Amniotic epithelial cell (primary cell): ENCODE results near the gene BEX3.
"Not testable (repeated sequence)": the region's sequence is repeated elsewhere in the genome, so short reads cannot be mapped to it uniquely, and the experiment has no call there.

ENCODE experiments used
- DNase-seq: peaks from one replicate; pipeline ENCODE4 v3.0.0-alpha.2; 2010; ENCODE audit warnings: low read depth

The BEX3 gene

DNA sequence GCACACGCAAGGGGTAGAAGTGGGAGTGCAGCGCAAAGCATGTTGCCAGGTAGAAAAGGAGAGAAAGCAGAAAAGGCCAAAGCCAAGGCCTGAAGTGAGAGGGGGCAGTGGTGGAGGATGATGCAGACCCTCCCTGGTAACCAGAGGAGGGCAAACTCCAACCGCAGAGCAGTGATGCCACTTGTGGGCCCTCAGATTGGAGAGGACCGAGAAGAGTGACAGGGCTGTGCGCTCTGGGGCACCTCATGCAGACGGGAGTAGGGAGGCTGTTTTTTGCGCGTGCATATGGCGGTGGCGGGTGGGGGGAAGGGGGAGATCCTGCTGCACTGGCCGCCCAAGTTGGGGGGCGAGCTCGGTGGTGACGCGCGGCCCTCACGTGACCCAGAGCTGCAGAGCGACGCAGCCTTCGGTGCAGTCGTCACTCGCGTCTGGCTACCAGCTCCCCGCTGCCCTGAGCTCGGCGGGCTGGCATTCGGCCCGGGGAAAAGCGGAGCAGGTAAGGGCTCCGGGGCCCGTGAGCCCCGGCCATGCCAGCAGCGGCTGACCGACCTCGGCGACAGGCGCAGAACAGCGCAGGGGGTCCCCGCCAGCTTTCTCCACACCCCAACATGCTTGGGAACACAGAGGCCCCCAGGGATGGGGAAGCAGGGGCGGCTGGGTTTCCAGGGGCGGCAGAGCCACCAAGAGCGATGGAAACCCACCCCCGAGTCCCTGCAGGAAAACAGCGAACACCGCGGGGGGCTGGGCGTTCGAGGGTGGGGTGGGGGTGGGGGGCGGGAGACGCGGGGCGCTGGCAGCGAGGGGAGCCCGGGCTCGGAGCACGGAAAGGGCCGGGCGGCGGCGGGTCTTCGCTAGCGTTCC lies at the start of gene BEX3:
Gene BEX3, plus strand, starts transcription at position 421 of the 861 bp plus-strand sequence. CDS start 984 bp downstream, outside the sequence.
- no peak for DNase-seq

DNA sequence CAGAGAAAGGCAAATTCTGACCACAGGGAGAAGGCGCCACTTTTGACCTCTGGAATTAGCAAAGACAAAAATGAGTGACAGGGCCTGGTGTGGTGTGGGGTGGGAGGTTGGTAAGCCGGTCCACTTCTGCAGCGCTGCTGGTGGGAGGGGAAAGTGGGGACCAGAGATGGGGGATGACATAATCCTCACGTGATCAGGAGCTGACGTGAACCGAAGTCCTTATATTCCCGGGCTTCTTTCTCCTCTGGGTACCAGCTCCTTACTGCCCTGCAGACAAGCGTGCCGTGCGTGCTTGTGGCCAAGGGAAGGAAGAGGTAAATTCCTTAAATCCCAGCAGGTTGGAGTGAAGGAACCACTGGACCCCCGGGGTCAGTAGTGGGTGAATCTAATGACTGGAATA lies 46.3 kb upstream of the BEX3 start, which contains the start of gene TCEAL7:
Gene TCEAL7, plus strand, starts transcription at position 249 of the 400 bp plus-strand sequence. CDS start 1,165 bp downstream, outside the sequence.
- peak; percentile 32 for DNase-seq

DNA sequence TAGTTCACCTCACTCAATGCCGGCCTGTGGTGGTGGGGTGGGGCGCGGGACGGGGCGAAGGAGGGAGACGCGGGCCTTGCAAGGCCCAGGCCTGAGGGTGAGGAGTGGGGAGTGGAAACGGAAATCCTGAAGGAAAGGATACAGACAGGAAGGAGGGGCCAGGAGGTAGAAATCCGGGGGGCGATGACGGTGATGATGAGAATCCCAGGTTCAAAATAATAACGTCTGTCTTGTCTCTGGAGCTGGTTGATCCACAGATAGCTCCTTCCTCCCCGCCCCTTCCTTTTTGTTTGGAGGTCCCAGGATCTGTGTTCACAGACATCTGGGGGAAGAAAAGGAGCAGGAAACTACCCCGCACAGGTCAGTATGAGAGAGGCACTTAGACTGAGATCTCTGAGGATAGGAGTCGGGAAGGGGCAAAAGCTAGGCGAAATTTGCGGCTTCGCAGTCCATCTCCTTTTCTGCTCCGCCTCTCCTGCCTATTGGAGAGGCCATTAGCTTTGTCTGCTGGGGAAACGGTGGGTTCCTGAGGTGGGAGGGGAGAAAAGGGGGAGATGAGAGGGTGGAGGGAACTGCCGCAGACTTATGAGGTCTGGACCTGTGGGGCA lies 45.6 kb upstream of the BEX3 start:
- no peak for DNase-seq

DNA sequence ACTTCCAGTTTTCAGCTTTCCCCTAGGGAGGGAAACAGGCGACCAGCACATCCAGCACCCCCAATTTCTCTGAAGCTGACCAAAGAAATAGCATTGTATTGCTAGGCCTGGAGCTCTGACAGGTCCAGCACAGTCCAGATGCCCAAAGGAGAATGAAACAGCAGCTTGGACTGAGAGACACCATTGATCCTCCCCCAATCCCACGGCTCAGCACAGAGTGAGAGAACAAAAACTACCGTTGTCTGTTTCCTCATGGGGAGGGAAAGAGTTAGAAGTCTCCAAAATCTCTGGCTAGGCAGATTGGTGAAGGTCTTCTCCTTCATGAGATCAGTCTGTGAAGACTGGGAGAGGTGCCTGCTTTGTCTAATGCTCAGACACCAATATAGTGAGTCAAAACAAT lies 37.7 kb upstream of the BEX3 start:
- DNase-seq: no peak

DNA sequence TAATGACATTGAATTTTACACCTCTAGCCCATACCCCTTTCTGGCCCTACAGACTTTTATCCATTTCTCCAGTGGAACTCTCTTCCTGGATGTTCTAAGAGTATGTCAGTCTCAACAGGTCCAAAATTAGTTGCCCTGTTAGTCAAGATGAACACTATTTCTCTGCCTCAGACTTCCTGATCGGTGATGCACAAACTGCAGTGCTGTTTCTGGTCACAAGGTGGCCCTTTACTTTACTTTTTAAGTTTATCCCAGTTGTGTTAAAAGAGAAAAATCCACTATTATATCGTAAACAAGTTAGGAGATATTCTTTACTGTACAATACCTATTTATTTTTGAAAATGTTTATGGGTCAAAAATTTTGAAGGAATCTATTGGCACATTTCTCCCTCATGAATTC lies 33.2 kb upstream of the BEX3 start:
- DNase-seq: peak; percentile 40

DNA sequence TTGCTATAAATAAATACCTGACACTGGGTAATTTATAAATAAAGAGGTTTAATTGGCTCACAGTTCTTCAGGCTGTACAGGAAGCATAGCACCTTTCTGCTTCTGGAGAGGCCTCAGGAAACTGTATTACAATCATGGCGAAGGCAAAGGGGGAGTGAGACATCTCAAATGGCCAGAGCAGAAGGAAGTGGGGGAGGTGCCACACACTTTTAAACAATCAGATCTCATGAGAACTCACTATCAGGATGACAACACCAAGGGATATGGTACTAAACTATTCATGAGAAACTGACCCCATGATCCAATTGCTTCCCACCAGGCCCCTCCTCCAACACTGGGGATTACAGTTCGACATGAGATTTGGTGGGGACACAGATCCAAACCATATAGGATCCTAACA lies 31.7 kb upstream of the BEX3 start:
- DNase-seq: no peak

DNA sequence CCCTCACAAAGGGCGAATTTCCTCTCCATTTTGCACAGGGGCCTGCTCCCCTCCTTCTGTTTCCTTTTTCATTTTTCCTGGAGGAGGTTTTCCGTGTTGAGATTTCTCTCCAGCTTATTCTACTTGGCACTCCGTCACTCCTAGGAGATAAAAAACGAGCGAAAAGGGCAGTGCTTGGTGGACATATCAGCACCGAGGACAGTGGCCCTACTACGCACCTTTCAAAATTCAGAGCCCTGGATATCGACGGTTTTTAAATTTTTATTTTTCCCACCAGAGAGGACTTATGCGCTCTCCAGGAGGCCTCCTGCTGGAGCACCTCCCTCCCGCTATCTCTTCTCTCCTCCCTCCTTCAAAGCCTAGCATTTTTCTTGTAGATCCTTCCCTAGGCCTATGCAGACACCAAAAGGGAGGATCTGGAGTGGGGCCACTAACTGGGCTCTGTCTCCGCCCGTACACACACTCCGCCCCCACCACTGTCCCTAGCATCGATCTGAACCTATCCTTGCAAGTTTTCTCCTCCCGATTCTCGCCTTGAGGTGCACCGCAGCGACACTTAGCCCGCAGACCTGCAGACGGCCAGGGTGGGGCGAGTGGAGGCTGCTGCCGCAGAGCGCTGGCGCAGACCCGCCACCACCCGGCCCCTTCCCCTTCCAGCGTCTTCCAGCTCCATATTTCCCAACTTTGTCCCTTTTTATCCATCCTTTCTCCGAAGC lies 28.5 kb upstream of the BEX3 start:
- no peak for DNase-seq

DNA sequence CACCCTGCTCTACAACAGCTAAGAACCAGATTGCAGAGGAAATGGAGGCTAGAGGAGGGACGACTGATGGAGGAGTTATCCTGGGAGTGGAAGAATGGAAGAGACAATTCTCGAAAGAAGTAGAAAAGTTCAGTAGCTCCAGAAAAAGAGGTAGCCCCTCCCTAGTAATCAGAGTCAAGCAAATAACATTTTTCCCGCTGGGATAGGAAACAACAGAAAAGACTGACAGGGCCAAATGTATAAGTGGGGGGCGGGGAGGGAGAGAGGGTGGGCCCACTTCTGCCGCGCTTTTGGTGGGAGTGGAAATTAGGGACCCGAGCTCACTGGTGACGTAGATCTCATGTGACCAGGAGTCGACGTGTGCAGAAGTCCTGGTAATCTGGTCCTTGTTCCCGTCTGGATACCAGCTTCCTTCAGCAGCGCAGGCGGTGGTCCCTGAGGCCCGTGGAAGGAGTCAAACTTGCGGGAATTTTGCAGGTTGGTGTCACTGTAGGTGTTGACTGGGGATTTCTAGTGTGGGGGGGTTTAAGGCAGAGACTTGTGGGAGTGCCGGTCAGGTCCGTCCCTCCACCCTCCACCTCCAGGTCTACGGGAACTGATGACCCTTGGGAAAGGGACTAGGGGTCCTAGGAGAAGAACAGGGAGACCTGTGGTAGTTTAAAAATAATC lies 20.1 kb upstream of the BEX3 start, which contains the start of gene TCEAL9:
Gene TCEAL9, plus strand, starts transcription at position 377 of the 669 bp plus-strand sequence. CDS start 1,179 bp downstream, outside the sequence.
- DNase-seq: peak; percentile 83

DNA sequence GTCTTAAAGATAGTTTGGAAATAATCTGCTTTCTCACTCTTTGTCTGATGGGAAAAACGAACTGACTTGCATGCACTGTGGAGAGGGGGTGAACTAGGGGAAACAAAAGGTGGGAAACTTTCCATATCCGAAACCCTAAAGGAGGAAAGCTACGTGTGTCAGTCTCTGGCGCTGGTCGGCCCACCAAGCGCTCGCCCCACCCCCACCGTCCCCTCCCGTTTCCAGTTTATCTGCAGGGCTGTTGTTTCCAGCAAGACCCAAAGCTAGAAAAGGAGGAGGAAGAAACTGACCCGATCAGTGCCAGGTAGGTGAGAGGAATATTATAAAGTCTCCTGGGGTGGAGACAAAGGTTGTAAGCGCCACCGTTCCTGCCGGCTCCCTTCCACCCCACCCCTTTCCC lies 19.5 kb upstream of the BEX3 start:
- no peak for DNase-seq

DNA sequence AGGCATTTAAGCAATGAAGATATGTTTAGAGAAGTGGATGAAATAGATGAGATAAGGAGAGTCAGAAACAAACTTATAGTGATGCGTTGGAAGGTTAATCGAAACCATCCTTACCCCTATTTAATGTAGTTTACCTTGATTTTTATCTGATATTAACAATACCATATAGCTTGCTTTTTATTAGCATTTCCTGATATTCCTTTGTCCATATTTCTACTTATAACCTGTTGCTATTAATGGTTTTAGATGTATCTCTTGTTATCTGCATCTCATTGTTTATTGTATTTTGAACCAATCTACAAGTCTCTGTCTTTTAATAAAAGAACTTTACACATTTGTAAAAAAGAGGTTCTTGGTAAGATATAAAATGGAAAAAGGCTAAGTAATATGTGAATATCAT lies 18.5 kb upstream of the BEX3 start:
- DNase-seq: no peak

DNA sequence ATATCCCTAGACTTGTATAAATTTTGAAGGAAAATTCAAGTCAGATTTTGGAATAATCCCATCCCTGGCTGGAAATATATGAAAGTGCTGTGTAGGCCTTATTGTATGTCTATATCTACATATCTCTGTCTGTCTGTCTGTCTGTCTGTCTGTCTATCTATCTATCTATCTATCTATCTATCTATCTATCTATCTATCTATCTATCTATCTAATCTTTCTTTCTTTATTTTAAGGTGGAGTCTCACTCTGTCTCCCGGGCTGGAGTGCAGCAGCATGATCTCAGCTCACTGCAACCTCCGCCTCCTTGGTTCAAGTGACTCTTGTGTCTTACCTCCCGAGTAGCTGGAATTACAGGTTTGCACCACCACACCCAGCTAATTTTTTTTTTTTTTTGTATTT lies 16.7 kb upstream of the BEX3 start:
- not testable (repeated sequence) for DNase-seq

DNA sequence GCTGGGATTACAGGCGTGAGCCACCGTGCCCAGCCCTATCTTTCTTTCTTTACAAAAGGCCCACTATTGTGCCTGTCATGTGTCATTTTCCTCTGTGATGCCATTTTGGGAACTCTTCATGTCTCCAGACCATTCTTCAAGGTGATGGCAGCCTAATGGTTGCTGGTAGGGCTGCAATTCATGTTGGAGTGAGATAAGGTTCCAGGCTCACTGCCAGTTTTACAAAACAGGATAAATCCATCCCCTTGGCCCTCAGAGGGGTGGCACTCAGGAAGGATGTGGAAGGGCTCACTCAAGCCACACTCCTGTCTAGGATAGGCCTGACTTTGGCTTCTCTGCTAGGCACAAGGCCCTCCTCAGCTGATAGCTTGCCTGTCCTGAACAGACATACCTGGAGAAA lies 16.2 kb upstream of the BEX3 start:
- peak; percentile 60 for DNase-seq

DNA sequence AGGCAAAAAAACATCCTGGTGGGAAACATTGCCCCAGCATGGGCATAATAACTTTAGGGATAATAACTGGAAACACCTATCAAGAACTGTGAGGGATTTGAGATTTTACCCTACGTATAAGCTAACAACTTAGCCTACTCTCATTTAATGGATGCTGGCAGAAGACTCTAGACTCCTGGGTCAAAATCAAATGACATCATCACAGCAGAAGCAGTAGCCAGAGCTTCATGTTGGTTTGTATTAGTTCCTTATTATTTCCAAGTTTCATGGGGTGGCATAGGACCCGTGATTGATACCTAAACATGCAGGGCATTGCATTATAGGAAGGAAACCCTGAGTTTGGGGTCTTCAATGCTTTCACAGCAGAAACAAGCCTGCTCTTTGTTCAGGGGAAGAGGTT lies 15.4 kb upstream of the BEX3 start:
- no peak for DNase-seq

DNA sequence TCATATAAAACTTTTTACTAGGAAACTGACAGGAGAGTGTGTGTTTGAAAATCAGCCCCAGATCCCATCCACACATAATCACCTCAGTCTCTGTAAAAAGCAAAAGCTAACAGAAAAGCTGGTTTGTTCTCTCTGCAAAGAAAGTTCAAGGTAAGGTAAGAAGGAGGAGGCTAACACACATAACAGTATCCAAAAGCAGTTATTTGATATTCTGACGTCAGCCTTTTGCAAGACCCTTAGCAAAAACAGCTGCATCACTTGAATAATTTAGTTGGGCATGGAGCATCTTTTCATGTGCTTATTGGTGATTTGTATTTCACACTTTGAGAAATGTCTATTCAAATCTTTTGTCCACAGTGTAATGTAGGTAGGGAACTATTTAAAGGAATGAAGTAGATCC lies 14.5 kb upstream of the BEX3 start:
- DNase-seq: no peak

DNA sequence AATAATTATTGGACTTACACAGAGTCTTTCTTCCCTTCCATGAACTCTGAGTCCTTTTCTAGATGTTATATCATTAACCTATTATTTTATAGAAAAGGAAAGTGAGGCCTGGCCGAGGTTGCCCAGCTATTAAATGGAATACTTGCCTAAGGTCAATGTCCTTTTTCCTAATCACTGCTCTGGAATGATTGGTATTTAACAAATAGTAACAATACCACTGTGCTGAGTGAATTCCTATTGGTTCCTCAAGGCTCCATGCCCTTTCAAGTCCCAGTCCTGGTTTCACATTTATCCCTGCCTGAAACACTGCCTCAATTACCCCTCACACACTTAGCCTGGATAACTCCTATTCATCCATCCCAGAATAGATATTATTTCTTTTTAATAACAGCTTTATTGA lies 13.9 kb upstream of the BEX3 start:
- peak; percentile 57 for DNase-seq

DNA sequence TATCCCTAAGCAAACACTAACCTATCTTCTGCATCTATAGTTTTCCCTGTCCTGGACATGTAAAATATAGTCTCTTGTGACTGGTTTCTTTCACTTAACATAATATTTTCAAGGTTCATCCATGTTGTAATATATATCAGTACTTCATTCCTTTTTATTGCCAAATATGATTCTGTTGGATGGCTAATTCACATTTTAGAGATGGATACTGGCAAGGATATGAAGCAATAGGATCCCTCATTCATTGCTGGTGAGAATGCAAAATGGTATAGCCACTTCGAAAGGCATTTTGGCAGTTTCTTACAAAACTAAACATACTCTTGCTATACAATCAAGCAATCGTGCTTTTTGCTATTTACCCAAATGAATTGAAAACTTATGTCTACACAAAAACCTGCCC lies 13.3 kb upstream of the BEX3 start:
- peak; percentile 49 for DNase-seq

DNA sequence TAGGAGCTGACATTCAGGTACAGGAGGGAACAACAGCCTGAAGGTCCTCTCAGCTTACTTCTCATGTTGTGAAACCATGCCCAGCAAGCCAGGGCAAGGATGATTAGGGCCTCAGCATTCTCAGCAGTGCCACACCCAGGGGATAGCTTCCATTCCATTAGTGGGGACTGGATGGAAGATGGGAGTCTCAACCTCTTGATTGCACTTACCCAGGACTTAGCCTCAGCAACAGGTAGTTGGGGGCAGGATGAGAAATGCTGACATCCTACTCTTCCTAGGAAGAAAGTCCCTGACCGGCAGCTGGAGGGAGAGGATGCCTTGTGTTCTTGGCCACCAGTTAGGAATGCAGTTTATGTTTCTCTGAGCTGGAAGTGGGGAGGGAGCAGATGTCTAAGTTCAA lies 8.8 kb upstream of the BEX3 start:
- DNase-seq: no peak

DNA sequence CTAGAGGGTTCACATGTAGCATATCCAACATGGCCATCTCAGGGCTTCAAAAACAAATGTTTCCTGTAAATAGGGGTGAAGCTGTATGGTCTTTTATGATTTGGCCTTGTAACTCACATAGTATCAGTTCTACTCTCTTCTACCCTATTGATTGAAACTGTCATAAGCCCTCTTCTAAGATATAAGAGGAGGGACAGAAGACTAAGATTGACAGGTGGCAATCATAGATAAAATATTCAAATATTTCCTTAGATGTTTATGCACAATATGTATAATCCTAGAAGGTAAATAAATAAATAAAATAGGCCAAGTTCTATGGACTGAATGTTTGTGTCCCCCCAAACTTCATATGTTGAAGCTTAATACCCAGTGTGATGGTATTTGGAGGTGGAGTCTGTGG lies 6.9 kb upstream of the BEX3 start:
- DNase-seq: no peak

DNA sequence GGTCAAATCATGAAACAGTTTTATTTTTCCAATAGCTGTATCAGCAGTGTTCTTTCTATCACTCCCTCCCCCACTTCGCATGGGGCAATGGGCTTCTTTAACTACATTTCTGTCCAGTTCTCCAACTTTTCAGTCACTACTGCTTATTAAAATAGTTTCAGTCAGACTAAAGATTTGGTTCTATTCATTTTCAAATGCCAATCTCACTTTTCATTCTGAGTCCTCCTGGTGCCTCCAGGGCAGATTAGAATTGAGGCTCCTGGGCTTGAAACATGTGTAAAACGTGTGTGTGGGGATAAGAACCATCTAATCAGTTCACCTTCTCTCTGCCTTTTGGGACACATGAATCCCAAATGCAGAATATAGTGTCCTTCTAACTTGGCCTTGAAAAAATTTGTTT lies 3.5 kb upstream of the BEX3 start:
- DNase-seq: no peak

DNA sequence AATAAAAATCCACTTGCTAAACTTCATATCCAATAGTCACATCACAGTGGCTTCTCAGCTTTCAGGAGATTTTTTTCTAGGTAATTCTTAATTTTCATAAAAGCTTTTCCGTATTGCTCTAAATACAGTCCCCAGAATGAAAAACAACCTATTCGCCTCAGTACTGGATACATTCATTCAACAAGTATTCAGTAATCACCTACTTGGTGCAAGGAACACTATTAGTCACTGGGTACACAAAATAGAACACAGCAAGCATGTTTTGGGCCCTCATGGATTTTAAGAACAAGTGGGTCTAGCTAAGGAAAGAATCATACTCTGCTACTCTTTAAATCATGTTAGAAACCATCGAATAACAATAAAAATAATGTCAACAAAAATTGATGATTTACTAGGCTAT lies 2.8 kb upstream of the BEX3 start:
- peak; percentile 50 for DNase-seq

DNA sequence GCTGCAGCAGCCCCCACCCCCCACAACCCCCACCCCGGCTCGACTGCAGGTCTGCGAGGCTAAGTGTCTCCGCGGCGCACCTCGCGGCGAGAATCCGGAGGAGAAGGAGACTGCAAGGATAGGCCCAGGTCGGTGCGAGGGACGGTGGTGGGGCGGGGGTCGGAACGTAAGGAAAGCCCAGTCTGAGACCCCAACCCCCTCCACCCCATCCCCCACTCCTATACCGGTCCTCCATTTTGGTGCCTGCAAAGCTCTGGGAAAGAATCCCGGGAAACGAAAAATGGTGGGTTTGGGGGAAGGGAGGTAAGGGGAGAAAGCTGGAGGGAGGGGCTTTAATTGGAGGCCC lies 614 bp downstream of the BEX3 start:
- DNase-seq: no peak

DNA sequence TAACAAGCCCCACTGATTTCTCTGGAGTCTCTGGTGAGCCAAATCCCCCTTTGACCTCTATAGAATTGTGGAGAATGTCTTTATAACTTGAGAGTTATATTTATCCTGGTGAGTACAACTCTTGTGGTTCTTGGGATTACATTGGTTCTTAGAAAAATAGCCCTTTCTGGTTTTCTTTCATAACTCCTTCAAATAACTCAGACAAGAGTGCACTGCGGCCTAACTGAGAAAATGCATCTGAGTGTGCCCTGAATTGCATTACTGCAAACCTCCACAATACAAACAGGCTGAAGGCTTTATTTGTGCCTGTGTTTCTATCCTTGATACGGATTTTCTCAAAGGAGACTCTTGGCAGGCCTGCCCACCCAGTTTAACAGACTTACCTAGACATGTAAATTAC lies 2.7 kb downstream of the BEX3 start:
- peak; percentile 75 for DNase-seq
